Left ventricle myocardium superior (tissue), 1 donor: ENCODE results near the gene XIRP1. TPM values are rescaled to one million over a fixed set of nuclear protein-coding genes. Genes with fewer than 3 reads are reported as not detected.
A peak's percentile ranks its signal among the peaks of the same experiment; 100 is the strongest.

Experiments
- ATAC-seq: fragments of 200-7000 bp; cut with Tn5 transposase; one replicate; pipeline ENCODE4 v1.9.1; 2020; ENCODE audit warnings: mild to moderate bottlenecking, moderate library complexity
- DNase-seq: peaks from one replicate; pipeline ENCODE4 v3.0.0-alpha.2; 2020
- intact Hi-C: fragments of 100-400 bp; cut with micrococcal nuclease; formaldehyde crosslinking; loops from one replicate; pipeline ENCODE4 v1.11.0; 2022
- total RNA-seq: library from RNA; stranded (reverse); fragmentation: NEBNext Ultra II Directional; extraction: Animal tissue kit (Norgen Biotek cat#: 25700); gene quantifications from one replicate; pipeline ENCODE4 v1.2.1, GENCODE V29; 2021
- donor health status: DM: no; HTN: yes; CAD: no; lungs with severe emphysema.

XIRP1 gene
- total RNA-seq, 1 donor from 2014 or later: 263 TPM

- intact Hi-C loops: loop anchor here (10.0 kb wide), 1 partner anchor 65 kb away; no protein-coding TSS in a partner anchor
- ATAC-seq (peak; percentile 46), DNase-seq (peak; percentile 64)
Measured at GRCh38 chr3:39189959-39190269, 2.5 kb downstream of the XIRP1 start.

- no peak for DNase-seq
- intact Hi-C loops: no loop called here
- no peak for ATAC-seq
Measured at GRCh38 chr3:39189150-39189958, 3.0 kb downstream of the XIRP1 start.

GRCh38 chr3:39188271-39189149, 3.9 kb downstream of the XIRP1 start:
- DNase-seq (peak; percentile 65), ATAC-seq (no peak)
- intact Hi-C loops: no loop called here

GRCh38 chr3:39187372-39188155, 4.8 kb downstream of the XIRP1 start:
- no peak for ATAC-seq
- DNase-seq: no peak
- intact Hi-C loops: no loop called here

GRCh38 chr3:39186692-39187151, 5.7 kb downstream of the XIRP1 start:
- intact Hi-C loops: no loop called here
- DNase-seq (no peak), ATAC-seq (no peak)

GRCh38 chr3:39185959-39186691, 6.3 kb downstream of the XIRP1 start:
- ATAC-seq: no peak
- intact Hi-C loops: no loop called here
- no peak for DNase-seq

GRCh38 chr3:39185326-39185958, 7.0 kb downstream of the XIRP1 start:
- no peak for ATAC-seq
- intact Hi-C loops: no loop called here
- no peak for DNase-seq

GRCh38 chr3:39184968-39185285, 7.5 kb downstream of the XIRP1 start:
- ATAC-seq: no peak
- intact Hi-C loops: no loop called here
- DNase-seq: no peak

GRCh38 chr3:39184081-39184967, 8.1 kb downstream of the XIRP1 start:
- DNase-seq: peak; percentile 54
- ATAC-seq: no peak
- intact Hi-C loops: no loop called here

- intact Hi-C loops: no loop called here
- DNase-seq (no peak), ATAC-seq (no peak)
Measured at GRCh38 chr3:39183211-39184080, 8.9 kb downstream of the XIRP1 start.

- intact Hi-C loops: no loop called here
- ATAC-seq: no peak
- no peak for DNase-seq
Measured at GRCh38 chr3:39181408-39182335, 10.7 kb downstream of the XIRP1 start.

- DNase-seq (peak; percentile 97), ATAC-seq (peak; percentile 84)
- intact Hi-C loops: no loop called here
Measured at GRCh38 chr3:39180546-39181346, 11.6 kb downstream of the XIRP1 start.

- intact Hi-C loops: no loop called here
- DNase-seq (no peak), ATAC-seq (no peak)
Measured at GRCh38 chr3:39180183-39180545, 12.2 kb downstream of the XIRP1 start.

GRCh38 chr3:39178553-39178952, 13.8 kb downstream of the XIRP1 start:
- intact Hi-C loops: no loop called here
- DNase-seq: no peak
- ATAC-seq: no peak

- intact Hi-C loops: no loop called here
- DNase-seq: peak; percentile 90
- peak; percentile 57 for ATAC-seq
Measured at GRCh38 chr3:39177708-39178332, 14.6 kb downstream of the XIRP1 start.
